Testis (tissue), 2 donors: ENCODE results near the gene MYO15B.

Experiments used
- POLR2A ChIP-seq: fragments of 450-650 bp; IDR thresholded peaks from one replicate; pipeline ENCODE4 v1.6.1; 2017; ENCODE audit warnings: antibody characterized with exemption, mild to moderate bottlenecking, moderate library complexity
- TF ChIP-seq, protein P1 (sequence below), 3 experiments: fragments of 450-650 bp in 2 of 3; fragments of 200-600 bp in 1 of 3; sonication (generic) in 1 of 3; IDR thresholded peaks; one replicate each; pipeline ENCODE4 v1.5.1; 2016 to 2019; ENCODE audit warnings: antibody characterized with exemption in 3 of 3, mild to moderate bottlenecking in 2 of 3, moderate library complexity in 1 of 3

DNA sequence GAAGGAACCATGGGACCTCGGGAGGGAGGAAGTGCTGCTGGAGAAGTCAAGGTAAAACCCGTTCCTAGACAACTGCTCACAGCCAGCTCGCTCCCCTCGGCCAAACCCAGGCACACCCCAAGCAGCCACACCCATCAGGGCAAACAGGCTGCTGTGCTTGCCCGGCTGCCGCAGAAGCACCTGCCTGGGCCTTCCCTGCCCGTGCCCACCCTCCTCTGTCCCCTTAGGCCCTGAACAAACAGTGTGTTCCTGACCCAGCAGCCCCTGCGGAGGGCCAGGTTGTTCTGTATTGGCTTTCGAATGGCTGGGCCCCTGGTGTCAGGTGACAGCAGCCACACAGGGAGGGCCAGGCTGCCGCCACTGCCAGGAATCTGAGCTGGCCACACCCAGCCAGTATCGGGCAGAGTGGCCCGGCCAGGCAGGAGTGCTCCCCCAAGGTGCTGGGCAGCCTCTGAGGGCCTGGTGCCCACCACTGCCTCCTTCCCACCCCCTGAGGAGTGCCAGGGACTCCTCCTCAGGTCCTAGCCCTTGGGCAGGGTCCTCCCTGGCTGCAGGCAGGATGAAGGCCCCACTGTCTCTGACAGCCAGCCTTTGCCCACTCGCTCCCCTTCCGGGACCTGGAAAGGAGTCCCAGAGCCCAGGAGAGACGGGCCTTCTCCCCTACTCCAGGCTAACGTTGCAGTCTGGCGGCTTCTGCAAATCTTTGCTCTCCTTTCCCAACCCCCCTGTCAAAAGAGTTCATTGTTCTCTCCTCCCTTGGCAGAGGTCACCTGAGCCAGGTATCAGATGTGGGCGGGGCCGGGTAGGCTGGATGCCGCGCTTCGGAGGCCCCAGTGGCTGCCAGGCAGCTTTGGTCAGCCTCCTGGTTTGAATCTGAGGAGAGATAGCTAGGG lies 38.1 kb upstream of the MYO15B start:
- TF ChIP-seq, protein P1, sequence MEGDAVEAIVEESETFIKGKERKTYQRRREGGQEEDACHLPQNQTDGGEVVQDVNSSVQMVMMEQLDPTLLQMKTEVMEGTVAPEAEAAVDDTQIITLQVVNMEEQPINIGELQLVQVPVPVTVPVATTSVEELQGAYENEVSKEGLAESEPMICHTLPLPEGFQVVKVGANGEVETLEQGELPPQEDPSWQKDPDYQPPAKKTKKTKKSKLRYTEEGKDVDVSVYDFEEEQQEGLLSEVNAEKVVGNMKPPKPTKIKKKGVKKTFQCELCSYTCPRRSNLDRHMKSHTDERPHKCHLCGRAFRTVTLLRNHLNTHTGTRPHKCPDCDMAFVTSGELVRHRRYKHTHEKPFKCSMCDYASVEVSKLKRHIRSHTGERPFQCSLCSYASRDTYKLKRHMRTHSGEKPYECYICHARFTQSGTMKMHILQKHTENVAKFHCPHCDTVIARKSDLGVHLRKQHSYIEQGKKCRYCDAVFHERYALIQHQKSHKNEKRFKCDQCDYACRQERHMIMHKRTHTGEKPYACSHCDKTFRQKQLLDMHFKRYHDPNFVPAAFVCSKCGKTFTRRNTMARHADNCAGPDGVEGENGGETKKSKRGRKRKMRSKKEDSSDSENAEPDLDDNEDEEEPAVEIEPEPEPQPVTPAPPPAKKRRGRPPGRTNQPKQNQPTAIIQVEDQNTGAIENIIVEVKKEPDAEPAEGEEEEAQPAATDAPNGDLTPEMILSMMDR (IDR thresholded peaks at IDR 0.05): no peak
- TF ChIP-seq POLR2A: no peak
